Kidney (tissue), 14 donors: ENCODE measurements around the gene GLB1L2. TPM values are rescaled to one million over a fixed set of nuclear protein-coding genes. Genes with fewer than 3 reads are reported as not detected.

Experiments
- DNase-seq, 5 donors: peaks; one replicate each; pipeline ENCODE4 v3.0.0-alpha.2; 2013 to 2020
- FAIRE-seq: peaks from 2 replicates; lab custom pipeline; 2012; peaks lifted over from hg19 to GRCh38; lab: Jason Lieb, UNC
- H3K27ac ChIP-seq, 2 donors: one replicate each; pipeline ENCODE4 v1.7.0; 2013; ENCODE audit warnings: low read depth in 2 of 2, low read length in 2 of 2, inconsistent platforms in 1 of 2
- H3K27me3 ChIP-seq: one replicate; pipeline ENCODE4 v1.7.1; 2013; ENCODE audit warnings: low read length, inconsistent platforms; ENCODE audit not compliant: control insufficient read depth, insufficient read depth
- H3K36me3 ChIP-seq, 3 donors: one replicate each; pipeline versions ENCODE4 v1.7.0 to v1.7.1; 2013; ENCODE audit warnings: low read length in 3 of 3, control low read depth in 1 of 3, inconsistent platforms in 1 of 3; ENCODE audit not compliant: insufficient read depth in 3 of 3, control insufficient read depth in 2 of 3
- H3K4me1 ChIP-seq, 3 donors: one replicate each; pipeline versions ENCODE4 v1.7.0 to v1.7.1; 2013; ENCODE audit warnings: low read length in 3 of 3, inconsistent platforms in 1 of 3, low read depth in 1 of 3; ENCODE audit not compliant: control insufficient read depth in 2 of 3, insufficient read depth in 2 of 3
- H3K4me3 ChIP-seq, 3 donors: one replicate each; pipeline versions ENCODE4 v1.7.0 to v1.8.1; 2013; ENCODE audit warnings: low read length in 3 of 3, control low read depth in 1 of 3, inconsistent platforms in 1 of 3
- H3K9ac ChIP-seq, 3 donors: one replicate each; pipeline versions ENCODE4 v1.7.0 to v1.7.1; 2013; ENCODE audit warnings: low read length in 3 of 3, control low read depth in 1 of 3, inconsistent platforms in 1 of 3
- H3K9me3 ChIP-seq, 3 donors: one replicate each; pipeline versions ENCODE4 v1.7.0 to v1.7.1; 2013; ENCODE audit warnings: low read length in 3 of 3, control low read depth in 1 of 3, inconsistent platforms in 1 of 3; ENCODE audit not compliant: control insufficient read depth in 2 of 3, insufficient read depth in 1 of 3
- CTCF ChIP-seq: IDR thresholded peaks from 3 replicates; pipeline ENCODE4 v1.5.1; 2012; ENCODE audit warnings: mild to moderate bottlenecking, moderate library complexity, borderline replicate concordance; ENCODE audit not compliant: insufficient read depth; ENCODE audit errors: extremely low read depth
- intact Hi-C: fragments of 100-400 bp; cut with DNase I; formaldehyde crosslinking; loops from one replicate; pipeline ENCODE4 v1.11.1; 2022
- polyA plus RNA-seq: library from polyadenylated mRNA; stranded (reverse); fragments of 350-450 nt; fragmentation: Illumina TruSeq; extraction: RNeasy Lipid Tissue Mini Kit (QIAGEN cat#74804); gene quantifications from one replicate; pipeline ENCODE4 v1.2.3, GENCODE V29; 2014; ENCODE audit warnings: low read depth, low replicate concordance; ENCODE audit not compliant: insufficient read depth
- total RNA-seq: library from RNA; stranded (reverse); fragmentation: NEBNext Ultra II Directional; extraction: Animal tissue kit (Norgen Biotek cat#: 25700); gene quantifications from one replicate; pipeline ENCODE4 v1.2.1, GENCODE V29; 2021
- donor health status: control.
- donor health status: control.
- donor health status: control.
- donor health status: control.
- donor health status: control.
- donor health status: DM: yes; HTN: yes; CAD: no.
- donor health status: Normal renal cell carcinoma (clear cell type).

GLB1L2 gene
- total and polyA plus RNA-seq, 2 donors from 2014 or later: 10.0 to 26.1 TPM

GRCh38 chr11:134392953-134393615 is 61.3 kb downstream of the GLB1L2 start:
- no peak overlapping the region for H3K9ac ChIP-seq
- DNase-seq (no peak), FAIRE-seq (no peak)
- no peak overlapping the region for H3K4me3 ChIP-seq
- no peak overlapping the region for H3K27ac ChIP-seq
- no peaks in the 10 kb centered on the region for H3K9me3 ChIP-seq
- no peaks in the 10 kb centered on the region for H3K27me3 ChIP-seq
- H3K4me1 ChIP-seq: no peaks in the 10 kb centered on the region
- no peaks in the 10 kb centered on the region for H3K36me3 ChIP-seq
- intact Hi-C loops: no loop called here
- no peak for TF ChIP-seq CTCF

- H3K9ac ChIP-seq: no peak overlapping the region
- no peaks in the 10 kb centered on the region for H3K9me3 ChIP-seq
- FAIRE-seq: no peak
- no peak overlapping the region for H3K4me3 ChIP-seq
- DNase-seq: peak in 2 of 5 donors; percentile 24 to 49
- no peaks in the 10 kb centered on the region for H3K36me3 ChIP-seq
- H3K27ac ChIP-seq: no peak overlapping the region
- peak; percentile 37 for TF ChIP-seq CTCF
- no peaks in the 10 kb centered on the region for H3K4me1 ChIP-seq
- intact Hi-C loops: no loop called here
- no peaks in the 10 kb centered on the region for H3K27me3 ChIP-seq
Measured at GRCh38 chr11:134393638-134394037, 61.9 kb downstream of the GLB1L2 start.

GRCh38 chr11:134394311-134394710 is 62.5 kb downstream of the GLB1L2 start:
- Histone ChIP-seq H3K27ac (no peak overlapping the region), H3K4me1 (no peaks in the 10 kb centered on the region), H3K4me3 (no peak overlapping the region), H3K36me3 (no peaks in the 10 kb centered on the region), H3K27me3 (no peaks in the 10 kb centered on the region), H3K9ac (no peak overlapping the region), H3K9me3 (no peaks in the 10 kb centered on the region)
- intact Hi-C loops: no loop called here
- FAIRE-seq (no peak), DNase-seq (no peak)
- no peak for TF ChIP-seq CTCF

- DNase-seq (no peak), FAIRE-seq (no peak)
- intact Hi-C loops: no loop called here
- Histone ChIP-seq H3K36me3 (no peaks in the 10 kb centered on the region), H3K4me3 (no peak overlapping the region), H3K9ac (no peak overlapping the region), H3K4me1 (no peaks in the 10 kb centered on the region), H3K27ac (no peak overlapping the region), H3K27me3 (no peaks in the 10 kb centered on the region), H3K9me3 (no peaks in the 10 kb centered on the region)
- no peak for TF ChIP-seq CTCF
Measured at GRCh38 chr11:134395002-134395401, 63.2 kb downstream of the GLB1L2 start.
